ENCODE data around the gene SLIT1.

GRCh38 chr10:97018251-97019212, 167.2 kb downstream of the SLIT1 start:
- TF ChIP-seq EP300 (conservative IDR thresholded peaks at IDR 0.05; ENCODE audit: poor library complexity, severe bottlenecking) (no peak), POLR2AphosphoS5 (IDR thresholded peaks at IDR 0.05) (no peak), CTCF (IDR thresholded peaks at IDR 0.05; ENCODE audit: poor library complexity, severe bottlenecking) (no peak)

All from neural cell (in vitro differentiated cells).